ENCODE data around the gene LAMA5. TPM values are rescaled to one million over a fixed set of nuclear protein-coding genes. Genes with fewer than 3 reads are reported as not detected.

The LAMA5 gene
- total and polyA plus RNA-seq, 2 of the 8 experiments (the other 6 are each of a cell fraction or from before 2014, with no cell fraction given), result 34.4 to 225 TPM

DNA sequence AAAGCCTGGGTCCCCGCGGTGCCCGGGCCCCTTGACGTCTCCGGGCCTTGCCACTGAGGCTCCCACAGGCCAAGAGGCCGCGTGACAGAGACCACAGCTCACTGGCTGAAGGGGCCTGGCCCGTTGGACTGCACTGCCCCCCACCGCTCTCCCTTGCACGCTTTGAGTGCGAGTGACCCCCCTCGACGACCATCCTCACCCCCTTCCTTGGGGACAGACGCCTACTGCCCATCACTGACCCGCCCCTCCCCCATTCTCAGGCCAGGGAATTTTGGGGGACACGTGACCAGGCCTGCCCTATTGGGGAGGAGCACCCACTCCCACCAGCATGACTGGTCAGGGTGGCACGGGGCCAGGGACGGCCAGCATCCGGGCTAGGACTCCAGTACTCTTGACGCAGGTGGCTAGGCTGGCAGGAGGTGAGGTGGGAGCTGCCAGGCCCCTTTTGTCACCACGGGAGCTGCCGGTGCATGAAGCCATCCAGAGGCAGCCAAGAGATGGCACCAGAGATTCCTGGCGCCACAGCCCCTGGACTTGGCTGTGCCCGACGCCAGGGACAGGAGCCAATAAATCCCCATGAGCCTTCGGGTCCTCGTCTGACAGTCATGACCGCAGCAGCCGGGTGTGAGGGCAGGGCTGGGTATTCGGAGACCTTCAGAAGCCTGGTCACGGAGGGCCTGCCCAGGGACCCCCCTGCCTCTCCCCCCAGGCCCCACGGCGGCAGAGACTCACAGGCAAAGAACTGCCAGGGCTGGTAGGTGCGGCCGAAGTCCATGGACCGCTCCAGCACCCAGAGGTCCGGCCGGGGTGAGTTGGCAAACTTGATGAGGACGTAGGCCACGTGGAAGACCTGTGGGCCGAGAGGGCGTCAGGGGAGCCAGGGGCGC, 14.5 kb downstream of the LAMA5 start (continued):
- TF ChIP-seq, protein P1, sequence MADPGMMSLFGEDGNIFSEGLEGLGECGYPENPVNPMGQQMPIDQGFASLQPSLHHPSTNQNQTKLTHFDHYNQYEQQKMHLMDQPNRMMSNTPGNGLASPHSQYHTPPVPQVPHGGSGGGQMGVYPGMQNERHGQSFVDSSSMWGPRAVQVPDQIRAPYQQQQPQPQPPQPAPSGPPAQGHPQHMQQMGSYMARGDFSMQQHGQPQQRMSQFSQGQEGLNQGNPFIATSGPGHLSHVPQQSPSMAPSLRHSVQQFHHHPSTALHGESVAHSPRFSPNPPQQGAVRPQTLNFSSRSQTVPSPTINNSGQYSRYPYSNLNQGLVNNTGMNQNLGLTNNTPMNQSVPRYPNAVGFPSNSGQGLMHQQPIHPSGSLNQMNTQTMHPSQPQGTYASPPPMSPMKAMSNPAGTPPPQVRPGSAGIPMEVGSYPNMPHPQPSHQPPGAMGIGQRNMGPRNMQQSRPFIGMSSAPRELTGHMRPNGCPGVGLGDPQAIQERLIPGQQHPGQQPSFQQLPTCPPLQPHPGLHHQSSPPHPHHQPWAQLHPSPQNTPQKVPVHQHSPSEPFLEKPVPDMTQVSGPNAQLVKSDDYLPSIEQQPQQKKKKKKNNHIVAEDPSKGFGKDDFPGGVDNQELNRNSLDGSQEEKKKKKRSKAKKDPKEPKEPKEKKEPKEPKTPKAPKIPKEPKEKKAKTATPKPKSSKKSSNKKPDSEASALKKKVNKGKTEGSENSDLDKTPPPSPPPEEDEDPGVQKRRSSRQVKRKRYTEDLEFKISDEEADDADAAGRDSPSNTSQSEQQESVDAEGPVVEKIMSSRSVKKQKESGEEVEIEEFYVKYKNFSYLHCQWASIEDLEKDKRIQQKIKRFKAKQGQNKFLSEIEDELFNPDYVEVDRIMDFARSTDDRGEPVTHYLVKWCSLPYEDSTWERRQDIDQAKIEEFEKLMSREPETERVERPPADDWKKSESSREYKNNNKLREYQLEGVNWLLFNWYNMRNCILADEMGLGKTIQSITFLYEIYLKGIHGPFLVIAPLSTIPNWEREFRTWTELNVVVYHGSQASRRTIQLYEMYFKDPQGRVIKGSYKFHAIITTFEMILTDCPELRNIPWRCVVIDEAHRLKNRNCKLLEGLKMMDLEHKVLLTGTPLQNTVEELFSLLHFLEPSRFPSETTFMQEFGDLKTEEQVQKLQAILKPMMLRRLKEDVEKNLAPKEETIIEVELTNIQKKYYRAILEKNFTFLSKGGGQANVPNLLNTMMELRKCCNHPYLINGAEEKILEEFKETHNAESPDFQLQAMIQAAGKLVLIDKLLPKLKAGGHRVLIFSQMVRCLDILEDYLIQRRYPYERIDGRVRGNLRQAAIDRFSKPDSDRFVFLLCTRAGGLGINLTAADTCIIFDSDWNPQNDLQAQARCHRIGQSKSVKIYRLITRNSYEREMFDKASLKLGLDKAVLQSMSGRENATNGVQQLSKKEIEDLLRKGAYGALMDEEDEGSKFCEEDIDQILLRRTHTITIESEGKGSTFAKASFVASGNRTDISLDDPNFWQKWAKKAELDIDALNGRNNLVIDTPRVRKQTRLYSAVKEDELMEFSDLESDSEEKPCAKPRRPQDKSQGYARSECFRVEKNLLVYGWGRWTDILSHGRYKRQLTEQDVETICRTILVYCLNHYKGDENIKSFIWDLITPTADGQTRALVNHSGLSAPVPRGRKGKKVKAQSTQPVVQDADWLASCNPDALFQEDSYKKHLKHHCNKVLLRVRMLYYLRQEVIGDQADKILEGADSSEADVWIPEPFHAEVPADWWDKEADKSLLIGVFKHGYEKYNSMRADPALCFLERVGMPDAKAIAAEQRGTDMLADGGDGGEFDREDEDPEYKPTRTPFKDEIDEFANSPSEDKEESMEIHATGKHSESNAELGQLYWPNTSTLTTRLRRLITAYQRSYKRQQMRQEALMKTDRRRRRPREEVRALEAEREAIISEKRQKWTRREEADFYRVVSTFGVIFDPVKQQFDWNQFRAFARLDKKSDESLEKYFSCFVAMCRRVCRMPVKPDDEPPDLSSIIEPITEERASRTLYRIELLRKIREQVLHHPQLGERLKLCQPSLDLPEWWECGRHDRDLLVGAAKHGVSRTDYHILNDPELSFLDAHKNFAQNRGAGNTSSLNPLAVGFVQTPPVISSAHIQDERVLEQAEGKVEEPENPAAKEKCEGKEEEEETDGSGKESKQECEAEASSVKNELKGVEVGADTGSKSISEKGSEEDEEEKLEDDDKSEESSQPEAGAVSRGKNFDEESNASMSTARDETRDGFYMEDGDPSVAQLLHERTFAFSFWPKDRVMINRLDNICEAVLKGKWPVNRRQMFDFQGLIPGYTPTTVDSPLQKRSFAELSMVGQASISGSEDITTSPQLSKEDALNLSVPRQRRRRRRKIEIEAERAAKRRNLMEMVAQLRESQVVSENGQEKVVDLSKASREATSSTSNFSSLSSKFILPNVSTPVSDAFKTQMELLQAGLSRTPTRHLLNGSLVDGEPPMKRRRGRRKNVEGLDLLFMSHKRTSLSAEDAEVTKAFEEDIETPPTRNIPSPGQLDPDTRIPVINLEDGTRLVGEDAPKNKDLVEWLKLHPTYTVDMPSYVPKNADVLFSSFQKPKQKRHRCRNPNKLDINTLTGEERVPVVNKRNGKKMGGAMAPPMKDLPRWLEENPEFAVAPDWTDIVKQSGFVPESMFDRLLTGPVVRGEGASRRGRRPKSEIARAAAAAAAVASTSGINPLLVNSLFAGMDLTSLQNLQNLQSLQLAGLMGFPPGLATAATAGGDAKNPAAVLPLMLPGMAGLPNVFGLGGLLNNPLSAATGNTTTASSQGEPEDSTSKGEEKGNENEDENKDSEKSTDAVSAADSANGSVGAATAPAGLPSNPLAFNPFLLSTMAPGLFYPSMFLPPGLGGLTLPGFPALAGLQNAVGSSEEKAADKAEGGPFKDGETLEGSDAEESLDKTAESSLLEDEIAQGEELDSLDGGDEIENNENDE (IDR thresholded peaks at IDR 0.05; ENCODE audit: insufficient replicate concordance, low read length), result no peak
- no peak for TF ChIP-seq RNF2 (IDR thresholded peaks at IDR 0.05; ENCODE audit: borderline replicate concordance, low read depth, low read length, missing control alignments, poor library complexity, severe bottlenecking)
- no peak for TF ChIP-seq GABPA (IDR thresholded peaks at IDR 0.05; ENCODE audit: borderline replicate concordance, insufficient read depth, low read length)
- TF ChIP-seq CHD1 (IDR thresholded peaks at IDR 0.05; ENCODE audit: low read depth, low read length), result no peak
- no peak for TF ChIP-seq ASH2L (IDR thresholded peaks at IDR 0.05; ENCODE audit: low read length)
- TF ChIP-seq POLR2A (IDR thresholded peaks at IDR 0.05; ENCODE audit: control extremely low read depth in 1 of 2, low read depth in 2 of 2, low read length in 2 of 2), result no peak
- no peak for TF ChIP-seq NRF1 (IDR thresholded peaks at IDR 0.05; ENCODE audit: low read depth, low read length)
- no peak for TF ChIP-seq SIN3A (conservative IDR thresholded peaks at IDR 0.05 in 1 of 2, IDR thresholded peaks at IDR 0.05 in 1 of 2; ENCODE audit: low read depth in 1 of 2, low read length in 2 of 2)
- no peak for TF ChIP-seq RBBP5 (IDR thresholded peaks at IDR 0.05; ENCODE audit: borderline replicate concordance, low read depth, low read length)

Measured in H1 (cell line).